Thyroid gland (tissue), 4 donors: ENCODE measurements around the gene KCTD1.

Experiments
- CTCF ChIP-seq, 6 experiments: fragments of 200-600 bp in 3 of 6; fragments of 450-650 bp in 3 of 6; sonication (generic) in 3 of 6; IDR thresholded peaks; one replicate each; pipeline ENCODE4 v1.5.1; 2016 to 2019; ENCODE audit warnings: antibody characterized with exemption in 6 of 6, mild to moderate bottlenecking in 2 of 6, inconsistent platforms in 1 of 6, moderate library complexity in 1 of 6
- POLR2A ChIP-seq, 2 donors: fragments of 450-650 bp; IDR thresholded peaks; one replicate each; pipeline ENCODE4 v1.6.1; 2017; ENCODE audit warnings: antibody characterized with exemption in 2 of 2, mild to moderate bottlenecking in 2 of 2, moderate library complexity in 1 of 2

- TF ChIP-seq CTCF (IDR thresholded peaks at IDR 0.05) (no peak), POLR2A (IDR thresholded peaks at IDR 0.05) (no peak)
These were observed 14.2 kb upstream of the KCTD1 start for GRCh38 chr18:26562568-26562967.
